Middle frontal gyrus (tissue), 1 donor: ENCODE measurements around the gene CCDC137.
"Not testable (repeated sequence)": the region's sequence is repeated elsewhere in the genome, so short reads cannot be mapped to it uniquely, and the experiment has no call there.

Source experiments
- DNase-seq: peaks from one replicate; pipeline ENCODE4 v3.0.0-alpha.2; 2015; ENCODE audit warnings: low spot score; ENCODE audit errors: extremely low spot score

CCDC137 gene

GRCh38 chr17:81666342-81667191 is at the start of gene CCDC137, which contains the start of gene OXLD1:
CCDC137 (plus strand) TSS chr17:81666737; CDS start chr17:81666767, 30 bp downstream.
OXLD1 (minus strand) TSS chr17:81666605; CDS start chr17:81666577, 28 bp downstream.
- peak; percentile 94 for DNase-seq

- no peak for DNase-seq
Measured at GRCh38 chr17:81616877-81617276, 49.7 kb upstream of the CCDC137 start.

- DNase-seq = not testable (repeated sequence)
Measured at GRCh38 chr17:81618307-81618706, 48.2 kb upstream of the CCDC137 start.

GRCh38 chr17:81621494-81622130 is 44.9 kb upstream of the CCDC137 start:
- DNase-seq = no peak

- no peak for DNase-seq
Measured at GRCh38 chr17:81630274-81630673, 36.3 kb upstream of the CCDC137 start.

- no peak for DNase-seq
Measured at GRCh38 chr17:81631482-81631881, 35.1 kb upstream of the CCDC137 start.

- no peak for DNase-seq
Measured at GRCh38 chr17:81635431-81635830, 31.1 kb upstream of the CCDC137 start.

GRCh38 chr17:81635973-81636504 is 30.5 kb upstream of the CCDC137 start:
- DNase-seq = no peak

GRCh38 chr17:81636505-81637288 is 29.8 kb upstream of the CCDC137 start, which contains the start of the genes NPLOC4 and TSPAN10:
NPLOC4 (minus strand) TSS chr17:81637112; CDS start chr17:81636930, 182 bp downstream.
TSPAN10 (plus strand) TSS chr17:81637196; CDS start chr17:81642413, 5,217 bp downstream.
- peak; percentile 53 for DNase-seq

GRCh38 chr17:81638683-81639082 is 27.9 kb upstream of the CCDC137 start:
- no peak for DNase-seq

GRCh38 chr17:81640011-81640410 is 26.5 kb upstream of the CCDC137 start:
- no peak for DNase-seq

GRCh38 chr17:81641825-81642489 is 24.6 kb upstream of the CCDC137 start:
- DNase-seq = no peak

GRCh38 chr17:81644496-81644895 is 22.0 kb upstream of the CCDC137 start:
- DNase-seq = no peak

- DNase-seq = no peak
Measured at GRCh38 chr17:81644976-81645952, 21.3 kb upstream of the CCDC137 start.

- DNase-seq = no peak
Measured at GRCh38 chr17:81646869-81647600, 19.5 kb upstream of the CCDC137 start.

GRCh38 chr17:81647640-81648012 is 18.9 kb upstream of the CCDC137 start:
- no peak for DNase-seq

- no peak for DNase-seq
Measured at GRCh38 chr17:81648013-81648706, 18.4 kb upstream of the CCDC137 start.

- DNase-seq = no peak
Measured at GRCh38 chr17:81648707-81649085, 17.8 kb upstream of the CCDC137 start.
